Left colon (tissue), 2 donors: ENCODE measurements around the gene LCE1C. TPM values are rescaled to one million over a fixed set of nuclear protein-coding genes. Genes with fewer than 3 reads are reported as not detected.

Experiments
- ATAC-seq: fragments of 200-7000 bp; cut with Tn5 transposase; one replicate; pipeline ENCODE4 v1.9.1; 2020; ENCODE audit warnings: mild to moderate bottlenecking, moderate library complexity
- DNase-seq, 2 donors: peaks; one replicate each; pipeline ENCODE4 v3.0.0-alpha.2; 2020
- intact Hi-C, 2 donors: fragments of 100-400 bp; cut with DNase I in 1 of 2; cut with micrococcal nuclease in 1 of 2; formaldehyde crosslinking; loops; one replicate each; pipeline versions ENCODE4 v1.11.2 to v1.14.0; 2022; cut with DNase I, micrococcal nuclease
- total RNA-seq, 2 donors: library from RNA; stranded (reverse); fragmentation: NEBNext Ultra II Directional; extraction: Animal tissue kit (Norgen Biotek cat#: 25700); gene quantifications; one replicate each; pipeline ENCODE4 v1.2.1, GENCODE V29; 2021
- donor health status: DM: no; HTN: no; CAD: no.
- donor health status: DM: yes; HTN: yes; CAD: no.

Gene LCE1C
- total RNA-seq, 2 donors from 2014 or later, result not detected

DNA sequence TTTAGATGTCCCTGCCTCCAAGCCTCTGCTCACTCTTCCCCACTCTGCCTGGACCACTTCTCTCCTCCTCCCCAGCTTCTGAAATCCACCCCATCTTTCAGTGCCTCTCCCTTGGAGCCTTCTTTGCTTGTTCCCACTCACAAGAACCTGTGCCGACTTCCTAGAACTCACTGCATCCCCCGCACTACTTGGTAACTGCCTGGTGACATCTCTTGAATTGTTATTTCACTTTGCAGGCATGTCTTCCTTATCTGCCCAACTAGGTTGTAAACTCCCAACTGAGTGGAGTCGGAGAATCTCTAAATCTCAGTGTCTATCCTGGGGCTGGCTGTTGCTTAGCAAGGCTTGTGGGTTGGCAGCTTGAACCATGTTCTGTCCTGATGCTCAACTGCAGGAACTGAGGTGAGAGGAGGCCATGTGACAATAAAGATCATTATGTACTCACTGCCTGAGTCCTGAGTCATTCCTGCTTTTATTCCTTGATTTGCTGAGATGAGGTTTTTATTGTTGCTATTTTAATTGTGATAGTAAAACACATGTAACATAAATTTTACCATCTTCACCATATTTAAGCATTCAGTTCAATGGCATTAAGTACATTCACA lies 44.7 kb downstream of the LCE1C start:
- intact Hi-C loops, result no loop called here
- ATAC-seq, result no peak
- no peak for DNase-seq

DNA sequence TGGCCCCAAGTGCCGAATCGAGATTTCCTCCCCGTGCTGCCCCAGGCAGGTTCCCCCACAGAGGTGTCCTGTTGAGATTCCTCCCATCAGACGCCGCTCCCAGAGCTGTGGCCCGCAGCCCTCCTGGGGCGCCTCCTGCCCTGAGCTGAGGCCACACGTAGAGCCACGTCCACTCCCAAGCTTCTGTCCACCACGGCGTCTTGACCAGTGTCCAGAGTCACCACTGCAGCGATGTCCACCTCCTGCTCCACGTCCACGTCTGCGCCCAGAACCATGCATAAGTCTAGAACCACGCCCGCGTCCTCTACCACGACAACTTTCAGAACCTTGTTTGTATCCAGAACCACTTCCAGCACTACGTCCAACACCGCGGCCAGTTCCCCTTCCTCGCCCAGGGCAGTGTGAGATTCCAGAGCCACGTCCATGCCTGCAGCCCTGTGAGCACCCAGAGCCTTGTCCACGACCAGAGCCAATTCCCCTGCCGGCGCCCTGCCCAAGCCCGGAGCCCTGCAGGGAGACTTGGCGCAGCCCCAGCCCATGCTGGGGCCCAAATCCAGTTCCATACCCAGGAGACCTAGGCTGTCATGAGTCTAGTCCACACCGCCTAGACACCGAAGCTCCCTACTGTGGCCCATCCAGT lies 45.8 kb downstream of the LCE1C start:
- intact Hi-C loops, result no loop called here
- no peak for DNase-seq
- no peak for ATAC-seq

DNA sequence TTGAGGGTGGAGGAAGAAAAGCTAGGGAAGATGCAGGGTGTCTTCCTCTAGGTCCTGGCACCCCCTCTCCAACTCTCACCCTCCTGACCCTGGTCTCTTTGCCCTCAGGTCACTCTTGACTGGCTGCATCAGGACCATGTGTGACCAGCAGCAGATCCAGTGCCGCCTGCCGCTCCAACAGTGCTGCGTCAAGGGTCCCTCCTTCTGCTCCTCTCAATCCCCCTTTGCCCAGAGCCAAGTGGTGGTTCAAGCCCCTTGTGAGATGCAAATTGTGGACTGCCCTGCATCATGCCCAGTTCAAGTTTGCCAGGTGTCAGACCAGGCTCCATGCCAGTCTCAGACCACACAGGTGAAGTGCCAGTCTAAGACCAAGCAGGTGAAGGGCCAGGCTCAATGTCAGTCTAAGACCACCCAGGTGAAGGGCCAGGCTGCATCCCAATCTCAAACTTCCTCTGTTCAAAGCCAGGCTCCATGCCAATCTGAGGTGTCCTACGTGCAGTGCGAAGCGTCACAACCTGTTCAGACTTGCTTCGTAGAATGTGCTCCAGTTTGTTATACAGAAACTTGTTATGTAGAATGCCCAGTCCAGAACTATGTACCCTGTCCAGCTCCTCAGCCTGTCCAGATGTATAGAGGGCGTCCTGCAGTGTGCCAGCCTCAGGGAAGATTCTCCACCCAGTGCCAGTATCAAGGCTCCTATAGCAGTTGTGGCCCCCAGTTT lies 46.8 kb downstream of the LCE1C start:
- intact Hi-C loops, result no loop called here
- ATAC-seq (no peak), DNase-seq (no peak)

DNA sequence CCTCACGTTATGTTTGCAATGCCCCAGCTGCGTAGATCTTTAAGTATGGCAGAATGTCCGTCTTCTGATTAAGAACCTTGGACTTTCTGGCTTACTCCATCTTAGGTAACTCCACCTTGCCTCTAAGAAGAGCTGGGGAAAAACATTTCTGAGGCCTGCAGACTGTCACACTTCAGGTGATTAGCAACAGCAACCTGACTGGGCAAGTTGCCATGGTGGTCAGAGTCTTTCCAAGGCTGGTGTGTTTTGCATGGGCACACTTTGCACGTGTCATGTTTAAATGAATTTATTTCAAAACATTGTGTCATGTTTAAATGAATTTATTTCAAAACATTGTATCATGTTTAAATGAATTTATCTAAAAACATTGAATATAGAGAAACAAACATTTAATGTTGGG lies 47.8 kb downstream of the LCE1C start:
- DNase-seq, result no peak
- no peak for ATAC-seq
- intact Hi-C loops, result no loop called here

DNA sequence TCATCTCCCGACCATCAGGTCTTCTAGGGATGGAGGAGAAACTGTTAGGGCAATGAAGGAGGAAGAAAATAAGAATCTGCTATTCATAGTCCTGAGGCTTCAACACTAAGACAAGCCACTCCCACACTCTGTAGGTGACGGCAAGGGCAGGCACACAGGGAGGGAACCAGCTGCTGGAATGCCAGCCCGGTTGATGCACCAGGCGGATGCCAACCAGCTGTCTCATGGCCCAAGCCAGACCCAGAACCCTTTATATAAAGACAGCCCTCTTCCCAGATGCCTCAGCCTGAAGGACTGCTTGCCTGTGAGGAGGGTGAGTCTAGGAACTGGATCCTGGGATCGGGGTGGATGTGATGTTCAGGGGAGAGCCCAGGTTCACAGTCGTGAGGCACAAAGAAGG lies 48.7 kb downstream of the LCE1C start, which contains the start of gene KPRP:
KPRP (plus strand) TSS at position 279 of the 400 bp plus-strand sequence. CDS start 1,564 bp downstream, outside the sequence.
- no peak for ATAC-seq
- no peak for DNase-seq
- intact Hi-C loops, result no loop called here

DNA sequence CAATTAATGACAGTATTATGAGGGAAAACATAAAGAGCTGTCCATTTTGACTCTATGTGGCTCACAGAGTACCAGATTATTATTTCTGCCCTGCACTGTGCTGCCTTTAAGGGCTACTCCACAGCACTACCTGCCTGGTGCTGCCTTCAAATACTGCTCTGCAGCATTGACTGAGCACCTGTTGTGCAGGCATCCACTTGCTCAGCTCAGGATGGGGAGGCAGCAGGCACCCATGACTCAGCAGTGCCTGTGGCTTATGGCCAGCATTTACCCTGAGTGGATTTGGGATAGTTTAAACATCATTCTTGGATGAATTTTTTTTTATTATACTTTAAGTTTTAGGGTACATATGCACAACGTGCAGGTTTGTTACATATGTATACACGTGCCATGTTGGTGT lies 49.6 kb downstream of the LCE1C start:
- ATAC-seq (no peak), DNase-seq (no peak)
- intact Hi-C loops, result no loop called here

Other genes starting within 250 kb of the LCE1C start
- gene LCE3E, start 239.9 kb downstream of the LCE1C start, total RNA-seq, result not detected
- not detected for gene LCE3D, start 226.1 kb downstream of the LCE1C start, total RNA-seq
- gene LCE3C, start 206.4 kb downstream of the LCE1C start, total RNA-seq, result not detected
- gene LCE3B, start 192.8 kb downstream of the LCE1C start, total RNA-seq, result not detected
- gene LCE3A, start 183.5 kb downstream of the LCE1C start, total RNA-seq, result not detected
- gene LCE2D, start 143.3 kb downstream of the LCE1C start, total RNA-seq, result not detected
- gene LCE2C, start 131.4 kb downstream of the LCE1C start, total RNA-seq, result not detected
- gene LCE2B, start 120.5 kb downstream of the LCE1C start, total RNA-seq, result not detected
- gene LCE2A, start 108.3 kb downstream of the LCE1C start, total RNA-seq, result not detected
- gene LCE4A, start 98.5 kb downstream of the LCE1C start, total RNA-seq, result not detected
- not detected for gene KPRP, start 48.6 kb downstream of the LCE1C start, total RNA-seq
- gene LCE1F, start 31.5 kb downstream of the LCE1C start, total RNA-seq, result not detected
- not detected for gene LCE1E, start 20.4 kb downstream of the LCE1C start, total RNA-seq
- gene LCE1D, start 9.9 kb downstream of the LCE1C start, total RNA-seq, result not detected
- not detected for gene LCE1B, start 5.3 kb upstream of the LCE1C start, total RNA-seq
- gene LCE1A, start 20.8 kb upstream of the LCE1C start, total RNA-seq, result not detected
- not detected for gene LCE6A, start 36.2 kb upstream of the LCE1C start, total RNA-seq
- gene LCE7A, start 53.3 kb upstream of the LCE1C start, total RNA-seq, result not detected
- not detected for gene SMCP, start 71.7 kb upstream of the LCE1C start, total RNA-seq
- gene IVL, start 101.9 kb upstream of the LCE1C start, total RNA-seq, result not detected
- not detected for gene SPRR5, start 140.6 kb upstream of the LCE1C start, total RNA-seq
- not detected for gene SPRR4, start 164.0 kb upstream of the LCE1C start, total RNA-seq
- not detected for gene SPRR1A, start 177.4 kb upstream of the LCE1C start, total RNA-seq
- not detected for gene SPRR3, start 195.1 kb upstream of the LCE1C start, total RNA-seq
- gene SPRR1B, start 224.6 kb upstream of the LCE1C start, total RNA-seq, result not detected
- gene SPRR2D, start 234.5 kb upstream of the LCE1C start, total RNA-seq, result not detected